Panc1 (cell line): ENCODE results near the gene KCNH3. TPM values are rescaled to one million over a fixed set of nuclear protein-coding genes. Genes with fewer than 3 reads are reported as not detected.

Experiments
- ATAC-seq: fragments of 200-7000 bp; cut with Tn5 transposase; 2 replicates; pipeline ENCODE4 v1.9.1; 2020; ENCODE audit warnings: mild to moderate bottlenecking, moderate library complexity
- BruUV-seq: library from RNA; stranded (reverse); fragments of 400-500 nt; replicated peaks from 2 replicates; lab custom pipeline; 2021; lab: Mats Ljungman, UMichigan
- CTCF ChIA-PET: fragments of 300-600 bp; sonication (Branson Sonifier 250); formaldehyde crosslinking; loops from one replicate; lab custom pipeline; 2022; ENCODE audit warnings: antibody characterized with exemption; lab: Charles Lee
- POLR2A ChIA-PET: fragments of 300-600 bp; sonication (Branson Sonifier 250); formaldehyde crosslinking; loops from one replicate; lab custom pipeline; 2022; ENCODE audit warnings: antibody characterized with exemption; lab: Charles Lee
- DNase-seq: peaks from one replicate; pipeline ENCODE4 v3.0.0-alpha.2; 2010; ENCODE audit warnings: low read depth, low spot score
- H3K27ac ChIP-seq: 2 replicates; pipeline ENCODE4 v1.5.1; 2011; ENCODE audit warnings: mild to moderate bottlenecking, low read length, inconsistent platforms
- H3K27me3 ChIP-seq: fragments of 200-500 bp; sonication (Bioruptor generic); 2 replicates; pipeline ENCODE4 v1.6.0; 2014; ENCODE audit warnings: low read length, inconsistent platforms; ENCODE audit not compliant: control insufficient read depth, insufficient read depth
- H3K36me3 ChIP-seq: fragments of 200-500 bp; sonication (Bioruptor generic); 2 replicates; pipeline ENCODE4 v1.5.1; 2014; ENCODE audit warnings: inconsistent platforms, mild to moderate bottlenecking, low read length, moderate library complexity; ENCODE audit not compliant: control insufficient read depth, insufficient read depth
- H3K4me1 ChIP-seq: 2 replicates; pipeline ENCODE4 v1.5.1; 2011; ENCODE audit warnings: inconsistent platforms, mild to moderate bottlenecking, low read length, moderate library complexity; ENCODE audit not compliant: control insufficient read depth, insufficient read depth
- H3K4me3 ChIP-seq, 2 experiments: 2 replicates each; pipeline ENCODE4 v1.5.1; 2011 to 2012; ENCODE audit warnings: low read depth in 2 of 2, low read length in 2 of 2, mild to moderate bottlenecking in 2 of 2, inconsistent platforms in 1 of 2, moderate library complexity in 1 of 2
- H3K9me3 ChIP-seq: fragments of 200-500 bp; sonication (Bioruptor generic); 2 replicates; pipeline ENCODE4 v1.5.1; 2014; ENCODE audit warnings: low read depth, mild to moderate bottlenecking, inconsistent platforms, low read length, moderate library complexity; ENCODE audit not compliant: control insufficient read depth, insufficient read depth
- POLR2AphosphoS5 ChIP-seq: IDR thresholded peaks from 2 replicates; pipeline ENCODE4 v1.6.1; 2012; ENCODE audit warnings: mild to moderate bottlenecking, low read depth, low read length, moderate library complexity
- SIN3A ChIP-seq: IDR thresholded peaks from 2 replicates; pipeline ENCODE4 v1.6.1; 2012; ENCODE audit warnings: low read depth, mild to moderate bottlenecking, low read length, moderate library complexity, borderline replicate concordance; ENCODE audit not compliant: insufficient read depth
- TCF7L2 ChIP-seq: IDR thresholded peaks from 2 replicates; pipeline ENCODE4 v1.6.1; 2011; ENCODE audit warnings: mild to moderate bottlenecking, low read depth, low read length, inconsistent platforms
- in situ Hi-C: cut with HindIII; loops from 2 replicates; pipeline ENCODE4 v1.10.0; 2016; ENCODE audit warnings: low sequenced_read_pairs, low pct_unique_long_range_greater_than_20kb
- intact Hi-C: fragments of 100-400 bp; cut with micrococcal nuclease; formaldehyde crosslinking; loops from one replicate; pipeline ENCODE4 v1.10.0; 2022; ENCODE audit not compliant: unreplicated experiment
- total RNA-seq: library from RNA; stranded (reverse); gene quantifications from one replicate; pipeline ENCODE4 v1.2.1, GENCODE V29; 2021; ENCODE audit not compliant: unreplicated experiment
- TF ChIP-seq, protein P1 (sequence below), 2 experiments: IDR thresholded peaks; 2 replicates each; pipeline ENCODE4 v1.6.1; 2011 to 2012; ENCODE audit warnings: low read depth in 2 of 2, control low read depth in 1 of 2, low read length in 1 of 2, mild to moderate bottlenecking in 1 of 2, moderate library complexity in 1 of 2; ENCODE audit not compliant: insufficient read depth in 1 of 2
- TF ChIP-seq, protein P2 (sequence below): fragments of 450-650 bp; IDR thresholded peaks from 2 replicates; pipeline ENCODE4 v1.5.1; 2017; ENCODE audit warnings: mild to moderate bottlenecking

Gene KCNH3
- total RNA-seq, 1 experiment from 2014 or later, result 0.64 TPM

- in situ Hi-C loops (no loop called here), intact Hi-C loops (no loop called here)
- Histone ChIP-seq H3K27ac (no peak overlapping the region), H3K9me3 (no peaks in the 10 kb centered on the region), H3K4me1 (no peaks in the 10 kb centered on the region), H3K36me3 (no peaks in the 10 kb centered on the region), H3K4me3 (no peak overlapping the region), H3K27me3 (no peaks in the 10 kb centered on the region)
- CTCF ChIA-PET, result interaction anchor here (2.0 kb wide), 1 partner anchor 192 kb away, joined by 7 read pairs; no protein-coding TSS in a partner anchor
- POLR2A ChIA-PET, result no interaction called here
- ATAC-seq (no peak), DNase-seq (no peak)
- BruUV-seq, result no TSS peak
- no peak for TF ChIP-seq TCF7L2
- TF ChIP-seq SIN3A, result no peak
- TF ChIP-seq, protein P1, sequence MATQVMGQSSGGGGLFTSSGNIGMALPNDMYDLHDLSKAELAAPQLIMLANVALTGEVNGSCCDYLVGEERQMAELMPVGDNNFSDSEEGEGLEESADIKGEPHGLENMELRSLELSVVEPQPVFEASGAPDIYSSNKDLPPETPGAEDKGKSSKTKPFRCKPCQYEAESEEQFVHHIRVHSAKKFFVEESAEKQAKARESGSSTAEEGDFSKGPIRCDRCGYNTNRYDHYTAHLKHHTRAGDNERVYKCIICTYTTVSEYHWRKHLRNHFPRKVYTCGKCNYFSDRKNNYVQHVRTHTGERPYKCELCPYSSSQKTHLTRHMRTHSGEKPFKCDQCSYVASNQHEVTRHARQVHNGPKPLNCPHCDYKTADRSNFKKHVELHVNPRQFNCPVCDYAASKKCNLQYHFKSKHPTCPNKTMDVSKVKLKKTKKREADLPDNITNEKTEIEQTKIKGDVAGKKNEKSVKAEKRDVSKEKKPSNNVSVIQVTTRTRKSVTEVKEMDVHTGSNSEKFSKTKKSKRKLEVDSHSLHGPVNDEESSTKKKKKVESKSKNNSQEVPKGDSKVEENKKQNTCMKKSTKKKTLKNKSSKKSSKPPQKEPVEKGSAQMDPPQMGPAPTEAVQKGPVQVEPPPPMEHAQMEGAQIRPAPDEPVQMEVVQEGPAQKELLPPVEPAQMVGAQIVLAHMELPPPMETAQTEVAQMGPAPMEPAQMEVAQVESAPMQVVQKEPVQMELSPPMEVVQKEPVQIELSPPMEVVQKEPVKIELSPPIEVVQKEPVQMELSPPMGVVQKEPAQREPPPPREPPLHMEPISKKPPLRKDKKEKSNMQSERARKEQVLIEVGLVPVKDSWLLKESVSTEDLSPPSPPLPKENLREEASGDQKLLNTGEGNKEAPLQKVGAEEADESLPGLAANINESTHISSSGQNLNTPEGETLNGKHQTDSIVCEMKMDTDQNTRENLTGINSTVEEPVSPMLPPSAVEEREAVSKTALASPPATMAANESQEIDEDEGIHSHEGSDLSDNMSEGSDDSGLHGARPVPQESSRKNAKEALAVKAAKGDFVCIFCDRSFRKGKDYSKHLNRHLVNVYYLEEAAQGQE (IDR thresholded peaks at IDR 0.05; ENCODE audit: insufficient read depth in 1 of 2, low read depth in 2 of 2, low read length in 1 of 2), result no peak
- no peak for TF ChIP-seq POLR2AphosphoS5
- TF ChIP-seq, protein P2, sequence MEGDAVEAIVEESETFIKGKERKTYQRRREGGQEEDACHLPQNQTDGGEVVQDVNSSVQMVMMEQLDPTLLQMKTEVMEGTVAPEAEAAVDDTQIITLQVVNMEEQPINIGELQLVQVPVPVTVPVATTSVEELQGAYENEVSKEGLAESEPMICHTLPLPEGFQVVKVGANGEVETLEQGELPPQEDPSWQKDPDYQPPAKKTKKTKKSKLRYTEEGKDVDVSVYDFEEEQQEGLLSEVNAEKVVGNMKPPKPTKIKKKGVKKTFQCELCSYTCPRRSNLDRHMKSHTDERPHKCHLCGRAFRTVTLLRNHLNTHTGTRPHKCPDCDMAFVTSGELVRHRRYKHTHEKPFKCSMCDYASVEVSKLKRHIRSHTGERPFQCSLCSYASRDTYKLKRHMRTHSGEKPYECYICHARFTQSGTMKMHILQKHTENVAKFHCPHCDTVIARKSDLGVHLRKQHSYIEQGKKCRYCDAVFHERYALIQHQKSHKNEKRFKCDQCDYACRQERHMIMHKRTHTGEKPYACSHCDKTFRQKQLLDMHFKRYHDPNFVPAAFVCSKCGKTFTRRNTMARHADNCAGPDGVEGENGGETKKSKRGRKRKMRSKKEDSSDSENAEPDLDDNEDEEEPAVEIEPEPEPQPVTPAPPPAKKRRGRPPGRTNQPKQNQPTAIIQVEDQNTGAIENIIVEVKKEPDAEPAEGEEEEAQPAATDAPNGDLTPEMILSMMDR, result no peak
Measured at GRCh38 chr12:49550693-49551252, 11.9 kb downstream of the KCNH3 start.

DNA sequence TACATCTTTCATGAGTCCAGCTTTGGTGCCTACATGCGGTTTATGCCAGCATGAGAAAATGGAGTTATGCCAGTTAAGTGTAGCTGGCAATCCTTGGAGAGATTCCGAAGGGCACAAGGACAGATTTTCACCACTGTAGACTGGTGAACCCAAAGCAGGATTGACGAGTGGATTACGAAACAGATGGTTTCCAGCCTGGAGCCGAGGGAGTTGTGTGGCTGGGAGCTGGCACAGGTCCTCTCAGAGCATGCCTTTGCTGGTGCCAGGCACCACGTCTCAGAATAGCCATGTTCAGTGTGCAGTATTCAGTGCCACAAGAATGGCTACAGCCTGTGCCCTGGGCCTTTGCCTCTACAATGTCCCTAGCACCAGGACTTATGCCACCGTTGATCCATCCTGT is 13.2 kb downstream of the KCNH3 start:
- in situ Hi-C loops (no loop called here), intact Hi-C loops (no loop called here)
- H3K4me3 ChIP-seq, result no peak overlapping the region
- ATAC-seq, result no peak
- ChIA-PET POLR2A (no interaction called here), CTCF (interaction anchor here (2.0 kb wide), 1 partner anchor 193 kb away, joined by 7 read pairs; no protein-coding TSS in a partner anchor)
- H3K4me1 ChIP-seq, result no peaks in the 10 kb centered on the region
- no peak for DNase-seq
- no peaks in the 10 kb centered on the region for H3K36me3 ChIP-seq
- no TSS peak for BruUV-seq
- no peaks in the 10 kb centered on the region for H3K9me3 ChIP-seq
- H3K27me3 ChIP-seq, result no peaks in the 10 kb centered on the region
- H3K27ac ChIP-seq, result no peak overlapping the region
- TF ChIP-seq, protein P2, result no peak
- TF ChIP-seq POLR2AphosphoS5, result no peak
- TF ChIP-seq TCF7L2, result no peak
- TF ChIP-seq, protein P1 (IDR thresholded peaks at IDR 0.05; ENCODE audit: insufficient read depth in 1 of 2, low read depth in 2 of 2, low read length in 1 of 2), result no peak
- no peak for TF ChIP-seq SIN3A
